ENCODE data around the gene STAMBPL1. TPM values are rescaled to one million over a fixed set of nuclear protein-coding genes. Genes with fewer than 3 reads are reported as not detected.

Gene STAMBPL1
- total RNA-seq, 1 donor from 2014 or later: 6.8 TPM

GRCh38 chr10:88840881-88841280, 39.2 kb upstream of the STAMBPL1 start:
- no peaks in the 10 kb centered on the region for H3K27me3 ChIP-seq
- H3K9me3 ChIP-seq: no peaks in the 10 kb centered on the region
- no peak for TF ChIP-seq CTCF (IDR thresholded peaks at IDR 0.05)
- intact Hi-C loops (cut with DNase I): no loop called here
- H3K27ac ChIP-seq: no peak overlapping the region
- DNase-seq: no peak
- H3K36me3 ChIP-seq: no peaks in the 10 kb centered on the region
- H3K4me1 ChIP-seq: no peaks in the 10 kb centered on the region
- H3K4me3 ChIP-seq: no peak overlapping the region
- peak; percentile 73 for ATAC-seq

DNA sequence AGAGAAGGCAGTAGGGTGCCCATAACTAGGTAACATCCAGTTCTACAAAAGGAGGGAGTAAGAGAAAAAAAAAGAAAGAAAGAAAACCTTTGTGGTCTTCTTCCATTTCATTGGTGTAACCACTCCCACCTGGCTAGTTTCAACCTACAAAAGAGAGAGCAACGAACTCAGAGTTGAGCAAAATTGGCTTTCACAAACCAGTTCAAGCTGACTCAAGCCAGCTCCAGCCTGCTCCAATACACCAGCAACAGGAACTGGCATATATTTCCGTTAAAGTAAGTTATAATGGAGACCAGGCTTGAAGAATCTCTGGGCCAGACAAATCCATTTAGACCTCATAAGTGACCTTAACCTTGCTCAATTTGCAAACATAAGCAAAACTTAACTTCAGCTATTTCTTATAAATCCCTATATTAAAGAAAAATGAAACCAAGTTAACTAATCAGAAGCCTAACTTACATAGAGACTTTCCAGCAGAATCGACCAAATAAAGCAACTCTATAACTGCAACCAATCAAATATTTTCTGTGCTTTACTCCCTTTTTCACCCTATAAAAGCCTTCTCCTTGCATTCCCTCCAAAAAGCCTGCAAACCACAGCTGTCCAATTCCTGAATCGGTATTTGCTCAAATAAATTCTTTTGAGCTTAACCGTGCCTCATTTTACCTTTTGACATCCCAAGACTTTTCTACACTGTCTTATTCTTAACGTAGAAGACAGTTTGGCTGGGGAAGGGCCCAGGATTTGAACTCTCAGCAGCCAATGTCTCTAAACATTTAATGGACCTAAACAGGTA, 38.5 kb upstream of the STAMBPL1 start:
- no peaks in the 10 kb centered on the region for H3K4me1 ChIP-seq
- DNase-seq (no peak), ATAC-seq (no peak)
- no peaks in the 10 kb centered on the region for H3K9me3 ChIP-seq
- no peaks in the 10 kb centered on the region for H3K36me3 ChIP-seq
- intact Hi-C loops (cut with DNase I): no loop called here
- no peak overlapping the region for H3K4me3 ChIP-seq
- no peaks in the 10 kb centered on the region for H3K27me3 ChIP-seq
- H3K27ac ChIP-seq: no peak overlapping the region
- TF ChIP-seq CTCF (IDR thresholded peaks at IDR 0.05): no peak

DNA sequence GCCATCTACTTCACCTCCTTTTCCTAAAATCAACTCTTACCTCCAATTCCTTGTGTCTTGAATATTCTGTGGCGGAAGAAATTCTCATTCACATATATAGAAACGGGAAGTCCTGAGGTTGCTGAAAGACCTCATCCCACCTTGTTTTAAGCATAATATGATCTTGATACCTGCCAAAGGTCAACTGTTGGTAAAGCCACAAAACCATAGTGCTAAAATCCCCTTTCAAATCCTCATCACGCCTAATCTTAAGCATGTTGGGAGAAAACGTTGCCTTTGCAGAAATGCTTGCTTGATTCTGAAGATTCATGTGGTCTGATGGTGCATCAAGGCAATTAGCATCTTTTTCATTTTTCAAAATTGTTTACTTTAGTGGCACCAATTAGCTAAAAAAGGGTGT, 36.9 kb upstream of the STAMBPL1 start:
- Histone ChIP-seq H3K4me1 (no peaks in the 10 kb centered on the region), H3K27ac (no peak overlapping the region), H3K9me3 (no peaks in the 10 kb centered on the region), H3K36me3 (no peaks in the 10 kb centered on the region), H3K4me3 (no peak overlapping the region), H3K27me3 (no peaks in the 10 kb centered on the region)
- intact Hi-C loops (cut with DNase I): no loop called here
- no peak for DNase-seq
- no peak for TF ChIP-seq CTCF (IDR thresholded peaks at IDR 0.05)
- ATAC-seq: no peak

GRCh38 chr10:88848499-88848898, 31.5 kb upstream of the STAMBPL1 start:
- intact Hi-C loops (cut with DNase I): no loop called here
- no peak overlapping the region for H3K27ac ChIP-seq
- H3K27me3 ChIP-seq: no peaks in the 10 kb centered on the region
- peaks cover 11% of the 10 kb centered on the region for H3K4me1 ChIP-seq
- no peak for DNase-seq
- H3K4me3 ChIP-seq: no peak overlapping the region
- peak; percentile 20 for ATAC-seq
- H3K36me3 ChIP-seq: no peaks in the 10 kb centered on the region
- no peaks in the 10 kb centered on the region for H3K9me3 ChIP-seq
- no peak for TF ChIP-seq CTCF (IDR thresholded peaks at IDR 0.05)

GRCh38 chr10:88849234-88849633, 30.8 kb upstream of the STAMBPL1 start:
- intact Hi-C loops (cut with DNase I): no loop called here
- Histone ChIP-seq H3K4me1 (peaks cover 11% of the 10 kb centered on the region), H3K27ac (no peak overlapping the region), H3K9me3 (no peaks in the 10 kb centered on the region), H3K27me3 (no peaks in the 10 kb centered on the region), H3K36me3 (no peaks in the 10 kb centered on the region), H3K4me3 (no peak overlapping the region)
- ATAC-seq: no peak
- DNase-seq: no peak
- no peak for TF ChIP-seq CTCF (IDR thresholded peaks at IDR 0.05)

All from upper lobe of right lung (tissue), 1 donor.